Measurements from ENCODE around the gene SLCO1C1. TPM values are rescaled to one million over a fixed set of nuclear protein-coding genes. Genes with fewer than 3 reads are reported as not detected.
A peak's percentile ranks its signal among the peaks of the same experiment; 100 is the strongest.

SLCO1C1 gene
- total and polyA plus RNA-seq, 9 of the 15 experiments (the other 6 are each of a cell fraction or from before 2014, with no cell fraction given): not detected

DNA sequence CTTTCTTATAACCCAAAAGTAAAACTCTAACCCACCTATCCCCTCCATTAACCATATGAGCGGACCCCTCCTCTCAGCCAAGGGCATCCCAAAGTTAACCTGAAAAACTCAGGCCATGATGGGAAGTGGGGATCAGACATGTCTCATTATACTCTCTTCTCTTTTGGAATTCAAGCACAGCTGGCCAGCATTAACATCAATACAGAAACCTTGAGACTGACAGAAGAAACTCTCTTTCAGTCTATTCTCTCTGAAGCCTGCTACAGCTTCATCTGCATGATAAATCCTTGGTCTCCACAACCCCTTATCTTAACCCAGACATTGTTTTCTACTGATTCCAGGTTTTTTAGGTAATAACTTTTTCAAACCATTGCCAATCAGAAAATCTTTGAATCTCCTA, 97.8 kb downstream of the SLCO1C1 start (continued):
- TF ChIP-seq HOXB6 (CRISPR knock-in tag; IDR thresholded peaks at IDR 0.05; ENCODE audit: borderline replicate concordance): no peak
- TF ChIP-seq DACH1 (IDR thresholded peaks at IDR 0.05; ENCODE audit: partially characterized antibody): no peak

GRCh38 chr12:20798554-20798953, 103.4 kb downstream of the SLCO1C1 start:
- Histone ChIP-seq H3K36me3 (ENCODE audit: control insufficient read depth, insufficient read depth, low read length) (no peaks in the 10 kb centered on the region), H3K9ac (ENCODE audit: insufficient read depth in 1 of 2, low read depth in 2 of 2, low read length in 2 of 2) (no peak overlapping the region), H3K79me2 (ENCODE audit: control insufficient read depth, insufficient read depth, low read length) (no peaks in the 10 kb centered on the region), H3K27ac (ENCODE audit: extremely low read depth, low read depth, low read length) (no peak overlapping the region), H2AFZ (ENCODE audit: low read depth, low read length) (no peak overlapping the region), H3K4me3 (no peak overlapping the region), H3K9me1 (ENCODE audit: control insufficient read depth, insufficient read depth, low read length) (no peaks in the 10 kb centered on the region), H3K4me2 (ENCODE audit: insufficient read depth, low read length) (no peak overlapping the region), H3K27me3 (ENCODE audit: control insufficient read depth in 2 of 2, insufficient read depth in 2 of 2, low read length in 2 of 2) (no peaks in the 10 kb centered on the region), H3K4me1 (replicated peaks in 1 of 2; ENCODE audit: control insufficient read depth in 2 of 2, insufficient read depth in 2 of 2, low read length in 2 of 2) (no peaks in the 10 kb centered on the region), H4K20me1 (replicated peaks; ENCODE audit: control insufficient read depth, insufficient read depth, low read length) (no peaks in the 10 kb centered on the region), H3K9me3 (replicated peaks; ENCODE audit: control insufficient read depth, insufficient read depth, low read depth, low read length) (no peaks in the 10 kb centered on the region)
- WGBS (ENCODE audit: insufficient coverage, low coverage, missing lambda C conversion rate): 0% methylated on average over 1 of the region's 1 CpG
- intact Hi-C loops (cut with micrococcal nuclease) (no loop called here), in situ Hi-C loops (cut with MboI) (no loop called here)
- TF ChIP-seq, protein P1, sequence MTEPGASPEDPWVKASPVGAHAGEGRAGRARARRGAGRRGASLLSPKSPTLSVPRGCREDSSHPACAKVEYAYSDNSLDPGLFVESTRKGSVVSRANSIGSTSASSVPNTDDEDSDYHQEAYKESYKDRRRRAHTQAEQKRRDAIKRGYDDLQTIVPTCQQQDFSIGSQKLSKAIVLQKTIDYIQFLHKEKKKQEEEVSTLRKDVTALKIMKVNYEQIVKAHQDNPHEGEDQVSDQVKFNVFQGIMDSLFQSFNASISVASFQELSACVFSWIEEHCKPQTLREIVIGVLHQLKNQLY (CRISPR knock-in tag; conservative IDR thresholded peaks at IDR 0.05): no peak
- TF ChIP-seq, protein P2, sequence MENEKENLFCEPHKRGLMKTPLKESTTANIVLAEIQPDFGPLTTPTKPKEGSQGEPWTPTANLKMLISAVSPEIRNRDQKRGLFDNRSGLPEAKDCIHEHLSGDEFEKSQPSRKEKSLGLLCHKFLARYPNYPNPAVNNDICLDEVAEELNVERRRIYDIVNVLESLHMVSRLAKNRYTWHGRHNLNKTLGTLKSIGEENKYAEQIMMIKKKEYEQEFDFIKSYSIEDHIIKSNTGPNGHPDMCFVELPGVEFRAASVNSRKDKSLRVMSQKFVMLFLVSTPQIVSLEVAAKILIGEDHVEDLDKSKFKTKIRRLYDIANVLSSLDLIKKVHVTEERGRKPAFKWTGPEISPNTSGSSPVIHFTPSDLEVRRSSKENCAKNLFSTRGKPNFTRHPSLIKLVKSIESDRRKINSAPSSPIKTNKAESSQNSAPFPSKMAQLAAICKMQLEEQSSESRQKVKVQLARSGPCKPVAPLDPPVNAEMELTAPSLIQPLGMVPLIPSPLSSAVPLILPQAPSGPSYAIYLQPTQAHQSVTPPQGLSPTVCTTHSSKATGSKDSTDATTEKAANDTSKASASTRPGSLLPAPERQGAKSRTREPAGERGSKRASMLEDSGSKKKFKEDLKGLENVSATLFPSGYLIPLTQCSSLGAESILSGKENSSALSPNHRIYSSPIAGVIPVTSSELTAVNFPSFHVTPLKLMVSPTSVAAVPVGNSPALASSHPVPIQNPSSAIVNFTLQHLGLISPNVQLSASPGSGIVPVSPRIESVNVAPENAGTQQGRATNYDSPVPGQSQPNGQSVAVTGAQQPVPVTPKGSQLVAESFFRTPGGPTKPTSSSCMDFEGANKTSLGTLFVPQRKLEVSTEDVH (IDR thresholded peaks at IDR 0.05; ENCODE audit: low read depth, partially characterized antibody): no peak
- TF ChIP-seq XRCC5 (IDR thresholded peaks at IDR 0.05; ENCODE audit: low read depth, low read length): no peak
- TF ChIP-seq, protein P3, sequence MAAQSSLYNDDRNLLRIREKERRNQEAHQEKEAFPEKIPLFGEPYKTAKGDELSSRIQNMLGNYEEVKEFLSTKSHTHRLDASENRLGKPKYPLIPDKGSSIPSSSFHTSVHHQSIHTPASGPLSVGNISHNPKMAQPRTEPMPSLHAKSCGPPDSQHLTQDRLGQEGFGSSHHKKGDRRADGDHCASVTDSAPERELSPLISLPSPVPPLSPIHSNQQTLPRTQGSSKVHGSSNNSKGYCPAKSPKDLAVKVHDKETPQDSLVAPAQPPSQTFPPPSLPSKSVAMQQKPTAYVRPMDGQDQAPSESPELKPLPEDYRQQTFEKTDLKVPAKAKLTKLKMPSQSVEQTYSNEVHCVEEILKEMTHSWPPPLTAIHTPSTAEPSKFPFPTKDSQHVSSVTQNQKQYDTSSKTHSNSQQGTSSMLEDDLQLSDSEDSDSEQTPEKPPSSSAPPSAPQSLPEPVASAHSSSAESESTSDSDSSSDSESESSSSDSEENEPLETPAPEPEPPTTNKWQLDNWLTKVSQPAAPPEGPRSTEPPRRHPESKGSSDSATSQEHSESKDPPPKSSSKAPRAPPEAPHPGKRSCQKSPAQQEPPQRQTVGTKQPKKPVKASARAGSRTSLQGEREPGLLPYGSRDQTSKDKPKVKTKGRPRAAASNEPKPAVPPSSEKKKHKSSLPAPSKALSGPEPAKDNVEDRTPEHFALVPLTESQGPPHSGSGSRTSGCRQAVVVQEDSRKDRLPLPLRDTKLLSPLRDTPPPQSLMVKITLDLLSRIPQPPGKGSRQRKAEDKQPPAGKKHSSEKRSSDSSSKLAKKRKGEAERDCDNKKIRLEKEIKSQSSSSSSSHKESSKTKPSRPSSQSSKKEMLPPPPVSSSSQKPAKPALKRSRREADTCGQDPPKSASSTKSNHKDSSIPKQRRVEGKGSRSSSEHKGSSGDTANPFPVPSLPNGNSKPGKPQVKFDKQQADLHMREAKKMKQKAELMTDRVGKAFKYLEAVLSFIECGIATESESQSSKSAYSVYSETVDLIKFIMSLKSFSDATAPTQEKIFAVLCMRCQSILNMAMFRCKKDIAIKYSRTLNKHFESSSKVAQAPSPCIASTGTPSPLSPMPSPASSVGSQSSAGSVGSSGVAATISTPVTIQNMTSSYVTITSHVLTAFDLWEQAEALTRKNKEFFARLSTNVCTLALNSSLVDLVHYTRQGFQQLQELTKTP (IDR thresholded peaks at IDR 0.05; ENCODE audit: low read depth in 1 of 2, partially characterized antibody in 2 of 2): no peak
- TF ChIP-seq, protein P4, sequence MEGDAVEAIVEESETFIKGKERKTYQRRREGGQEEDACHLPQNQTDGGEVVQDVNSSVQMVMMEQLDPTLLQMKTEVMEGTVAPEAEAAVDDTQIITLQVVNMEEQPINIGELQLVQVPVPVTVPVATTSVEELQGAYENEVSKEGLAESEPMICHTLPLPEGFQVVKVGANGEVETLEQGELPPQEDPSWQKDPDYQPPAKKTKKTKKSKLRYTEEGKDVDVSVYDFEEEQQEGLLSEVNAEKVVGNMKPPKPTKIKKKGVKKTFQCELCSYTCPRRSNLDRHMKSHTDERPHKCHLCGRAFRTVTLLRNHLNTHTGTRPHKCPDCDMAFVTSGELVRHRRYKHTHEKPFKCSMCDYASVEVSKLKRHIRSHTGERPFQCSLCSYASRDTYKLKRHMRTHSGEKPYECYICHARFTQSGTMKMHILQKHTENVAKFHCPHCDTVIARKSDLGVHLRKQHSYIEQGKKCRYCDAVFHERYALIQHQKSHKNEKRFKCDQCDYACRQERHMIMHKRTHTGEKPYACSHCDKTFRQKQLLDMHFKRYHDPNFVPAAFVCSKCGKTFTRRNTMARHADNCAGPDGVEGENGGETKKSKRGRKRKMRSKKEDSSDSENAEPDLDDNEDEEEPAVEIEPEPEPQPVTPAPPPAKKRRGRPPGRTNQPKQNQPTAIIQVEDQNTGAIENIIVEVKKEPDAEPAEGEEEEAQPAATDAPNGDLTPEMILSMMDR (IDR thresholded peaks at IDR 0.05 in 2 of 3, conservative IDR thresholded peaks at IDR 0.05 in 1 of 3; ENCODE audit: insufficient read depth in 2 of 3, low read depth in 1 of 3, low read length in 3 of 3): peak in 1 of 3 experiments; percentile 7; a peak in 1 of 6 replicates
- TF ChIP-seq ELK3 (CRISPR knock-in tag; IDR thresholded peaks at IDR 0.05): no peak
- TF ChIP-seq SMARCA4 (IDR thresholded peaks at IDR 0.05): no peak
- no peak for TF ChIP-seq GATAD2B (IDR thresholded peaks at IDR 0.05; ENCODE audit: borderline replicate concordance)
- ChIA-PET POLR2A (no interaction called here), CTCF (ENCODE audit: low intra/inter-chr PET ratio) (no interaction called here)
- FAIRE-seq: no peak
- no peak for DNase-seq (ENCODE audit: extremely low read depth in 1 of 4, low spot score in 3 of 4)
- BruUV-seq (replicated peaks): no TSS peak
- ATAC-seq: no peak
